K562 (cell line): ENCODE results near the gene UFL1. TPM values are rescaled to one million over a fixed set of nuclear protein-coding genes. Genes with fewer than 3 reads are reported as not detected.

Experiments used
- ATF3 ChIP-seq, 2 experiments: fragments of 450-650 bp in 1 of 2; sonication (generic) in 1 of 2; formaldehyde crosslinking in 1 of 2; IDR thresholded peaks in 1 of 2; conservative IDR thresholded peaks in 1 of 2; 2 replicates each; pipeline versions ENCODE4 v1.6.1 to v1.8.1; 2016 to 2023; ENCODE audit warnings: mild to moderate bottlenecking in 2 of 2, moderate library complexity in 2 of 2, inconsistent platforms in 1 of 2, missing genetic modification reagents in 1 of 2
- BCL6 ChIP-seq: fragments of 250-450 bp; sonication (Bioruptor Pico); IDR thresholded peaks from 2 replicates; pipeline ENCODE4 v1.4.0; 2020
- BRD4 ChIP-seq: fragments of 200-600 bp; sonication (generic); IDR thresholded peaks from 2 replicates; pipeline ENCODE4 v1.6.1; 2017; ENCODE audit warnings: inconsistent platforms
- CAMTA2 ChIP-seq: fragments of 250-450 bp; sonication (Bioruptor Pico); conservative IDR thresholded peaks from 2 replicates; pipeline ENCODE4 v1.5.1; 2022
- CBX1 ChIP-seq: sonication (generic); IDR thresholded peaks from 2 replicates; pipeline ENCODE4 v1.6.1; 2016; ENCODE audit warnings: antibody characterized with exemption, low read depth, mild to moderate bottlenecking
- CHD4 ChIP-seq: fragments of 200-600 bp; sonication (generic); IDR thresholded peaks from 3 replicates; pipeline ENCODE4 v1.6.1; 2012; ENCODE audit warnings: low read depth, mild to moderate bottlenecking, mixed read lengths, low read length, inconsistent platforms; ENCODE audit not compliant: insufficient read depth, insufficient replicate concordance, poor library complexity, severe bottlenecking
- E2F6 ChIP-seq, 2 experiments: IDR thresholded peaks; 2 replicates each; pipeline ENCODE4 v1.6.1; 2011; ENCODE audit warnings: borderline replicate concordance in 1 of 2, control low read depth in 1 of 2, low read depth in 1 of 2, low read length in 1 of 2, mild to moderate bottlenecking in 1 of 2, mixed read lengths in 1 of 2, moderate library complexity in 1 of 2; ENCODE audit not compliant: insufficient read depth in 1 of 2, insufficient read length in 1 of 2, poor library complexity in 1 of 2, severe bottlenecking in 1 of 2; ENCODE audit errors: extremely low read depth in 1 of 2
- FUS ChIP-seq: fragments of 200-400 bp; formaldehyde crosslinking; optimal IDR thresholded peaks from 2 replicates; pipeline ENCODE3; 2017; ENCODE audit warnings: low read depth, low read length
- HMGN3 ChIP-seq: IDR thresholded peaks from 2 replicates; pipeline ENCODE4 v1.6.1; 2011; ENCODE audit warnings: borderline replicate concordance, low read depth, mild to moderate bottlenecking, mixed read lengths, low read length; ENCODE audit not compliant: insufficient read length; ENCODE audit errors: extremely low read depth
- HNRNPLL ChIP-seq: fragments of 200-400 bp; formaldehyde crosslinking; IDR thresholded peaks from 2 replicates; pipeline ENCODE4 v1.6.1; 2017; ENCODE audit warnings: low read length, low read depth, mild to moderate bottlenecking; ENCODE audit not compliant: poor library complexity, severe bottlenecking
- NCOR1 ChIP-seq: fragments of 450-650 bp; IDR thresholded peaks from 2 replicates; pipeline ENCODE4 v1.6.1; 2016; ENCODE audit warnings: mild to moderate bottlenecking, moderate library complexity
- NONO ChIP-seq, 2 experiments: fragments of 200-400 bp in 1 of 2; fragments of 450-650 bp in 1 of 2; formaldehyde crosslinking in 1 of 2; IDR thresholded peaks; 2 replicates each; pipeline ENCODE4 v1.6.1; 2017; ENCODE audit warnings: low read depth in 2 of 2, mild to moderate bottlenecking in 2 of 2, moderate library complexity in 2 of 2, low read length in 1 of 2
- NR2F6 ChIP-seq: fragments of 450-650 bp; formaldehyde crosslinking; IDR thresholded peaks from 2 replicates; pipeline ENCODE4 v1.4.0; 2020; ENCODE audit warnings: mild to moderate bottlenecking
- POLR2AphosphoS2 ChIP-seq: IDR thresholded peaks from 2 replicates; pipeline ENCODE4 v1.6.1; 2012; ENCODE audit warnings: low read length, improper control_type of control experiment
- SMAD3 ChIP-seq: fragments of 450-650 bp; formaldehyde crosslinking; conservative IDR thresholded peaks from 2 replicates; pipeline ENCODE4 v1.4.0; 2020; ENCODE audit warnings: mild to moderate bottlenecking
- SNIP1 ChIP-seq: fragments of 450-650 bp; IDR thresholded peaks from 2 replicates; pipeline ENCODE4 v1.7.1; 2017; ENCODE audit warnings: low read depth, mild to moderate bottlenecking
- STAG1 ChIP-seq: sonication (generic); formaldehyde crosslinking; IDR thresholded peaks from 2 replicates; pipeline ENCODE4 v1.5.0; 2020; ENCODE audit warnings: missing genetic modification reagents, borderline replicate concordance
- TAL1 ChIP-seq: fragments of 450-650 bp; IDR thresholded peaks from 2 replicates; pipeline ENCODE4 v1.6.1; 2016; ENCODE audit warnings: mild to moderate bottlenecking
- TGIF2 ChIP-seq: sonication (generic); formaldehyde crosslinking; IDR thresholded peaks from 2 replicates; pipeline ENCODE4 v1.8.1; 2022; ENCODE audit warnings: mild to moderate bottlenecking, missing genetic modification reagents, moderate library complexity
- TOE1 ChIP-seq, 2 experiments: fragments of 450-650 bp in 1 of 2; sonication (generic) in 1 of 2; formaldehyde crosslinking in 1 of 2; IDR thresholded peaks; 2 replicates each; pipeline versions ENCODE4 v1.7.1 to v1.8.0; 2016 to 2022; ENCODE audit warnings: borderline replicate concordance in 2 of 2, mild to moderate bottlenecking in 2 of 2, antibody characterized with exemption in 1 of 2, inconsistent platforms in 1 of 2, low read depth in 1 of 2, missing genetic modification reagents in 1 of 2, moderate library complexity in 1 of 2
- ZBTB49 ChIP-seq: sonication (generic); formaldehyde crosslinking; IDR thresholded peaks from 2 replicates; pipeline ENCODE4 v1.8.0; 2022; ENCODE audit warnings: missing genetic modification reagents, mild to moderate bottlenecking, borderline replicate concordance
- ZKSCAN1 ChIP-seq: fragments of 150-350 bp; IDR thresholded peaks from 2 replicates; pipeline ENCODE4 v1.6.1; 2016; ENCODE audit warnings: low read depth, low read length
- polyA plus RNA-seq, 8 experiments: library from polyadenylated mRNA; depleted of rRNA in 4 of 8; stranded (reverse) in 5 of 8; unstranded in 3 of 8; fragments of >200 nt; fragmentation: Nextera tagmentation in 2 of 8; fragmentation: Illumina TruSeq in 1 of 8; extraction: Ambion mirVana in 2 of 8; extraction: Trizol in 1 of 8; gene quantifications; 2 replicates each; pipeline versions ENCODE4 v1.2.1 to v1.2.3, GENCODE V29; 2011 to 2014; ENCODE audit warnings: inconsistent platforms in 1 of 8, missing spikeins in 1 of 8
- total RNA-seq, 7 experiments: library from RNA; depleted of rRNA in 6 of 7; stranded (reverse); fragments of >200 nt in 6 of 7; fragmentation: Illumina TruSeq in 2 of 7; extraction: Trizol in 2 of 7; gene quantifications; 2 replicates each; pipeline versions ENCODE4 v1.2.1 to v1.2.3, GENCODE V29; 2011 to 2021; ENCODE audit warnings: low replicate concordance in 1 of 7

The UFL1 gene
- total and polyA plus RNA-seq, 9 of the 15 experiments (the other 6 are each of a cell fraction or from before 2014, with no cell fraction given), result 10.9 to 23.1 (median 18.3) TPM

- TF ChIP-seq SNIP1 (no peak), TOE1 (IDR thresholded peaks at IDR 0.05; ENCODE audit: borderline replicate concordance) (peak; percentile 42; the same call in 1 of the 2 replicates), TOE1 (CRISPR knock-in tag; IDR thresholded peaks at IDR 0.05; ENCODE audit: borderline replicate concordance, low read depth) (no peak), HNRNPLL (peak; percentile 99), E2F6 (IDR thresholded peaks at IDR 0.05; ENCODE audit: borderline replicate concordance in 1 of 2, extremely low read depth in 1 of 2, insufficient read depth in 1 of 2, insufficient read length in 1 of 2, low read depth in 1 of 2, low read length in 1 of 2, poor library complexity in 1 of 2, severe bottlenecking in 1 of 2) (peak; percentile 34 to 65), TGIF2 (CRISPR knock-in tag) (0 out of 2 replicates have a peak, but pooled peaks have one; percentile 36), STAG1 (no peak), NONO (IDR thresholded peaks at IDR 0.05; ENCODE audit: low read depth in 2 of 2, low read length in 1 of 2) (peak; percentile 7 to 48; a peak in 2 of 4 replicates), NCOR1 (peak; percentile 59), CBX1 (peak; percentile 92), BRD4 (peak; percentile 85), NR2F6 (CRISPR knock-in tag) (no peak), ZBTB49 (no peak), CAMTA2 (CRISPR knock-in tag) (no peak), TAL1 (peak; percentile 28; the same call in 1 of the 2 replicates), ZKSCAN1 (0 out of 2 replicates have a peak, but pooled peaks have one; percentile 33), BCL6 (no peak), SMAD3 (CRISPR knock-in tag) (no peak), POLR2AphosphoS2 (peak; percentile 87; the same call in 1 of the 2 replicates), CHD4 (no peak), HMGN3 (peak; percentile 84), ATF3 (IDR thresholded peaks at IDR 0.05) (0 out of 2 replicates have a peak, but pooled peaks have one; percentile 19), ATF3 (CRISPR knock-in tag; conservative IDR thresholded peaks at IDR 0.05) (no peak), FUS (no peak)
These were observed at the start of gene UFL1 (continued) for GRCh38 chr6:96521644-96522464.
